ENCODE results near the gene SH2B2.

- TF ChIP-seq POLR2A (IDR thresholded peaks at IDR 0.05) (no peak), CTCF (IDR thresholded peaks at IDR 0.05) (no peak)
Measured at GRCh38 chr7:102292813-102293798, 6.4 kb downstream of the SH2B2 start.
